CD4-positive, alpha-beta T cell treated with Interleukin-17A for 4 hours (primary cell): ENCODE data around the gene VPS41.

Experiments used
- DNase-seq: peaks from one replicate; pipeline ENCODE4 v3.0.0-alpha.2; 2020; ENCODE audit warnings: mixed read lengths

Gene VPS41

DNA sequence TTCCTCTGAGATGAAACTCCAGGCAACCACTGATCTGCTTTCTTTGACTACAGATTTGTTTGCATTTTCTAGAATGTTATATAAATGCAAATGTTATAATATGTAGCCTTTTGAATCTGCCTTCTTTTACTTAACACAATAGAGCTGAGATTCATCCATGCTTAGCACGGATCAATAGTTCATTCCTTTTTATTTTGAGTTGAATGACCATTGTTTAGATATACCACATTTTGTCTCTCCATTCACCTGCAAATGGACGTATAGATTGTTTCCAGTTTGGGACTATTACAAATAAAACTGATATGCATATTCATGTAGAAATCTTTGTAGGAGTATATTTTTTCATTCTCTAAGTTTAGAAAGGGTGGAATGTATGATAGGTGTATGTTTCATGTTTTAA is 57.7 kb downstream of the VPS41 start:
- DNase-seq = no peak

DNA sequence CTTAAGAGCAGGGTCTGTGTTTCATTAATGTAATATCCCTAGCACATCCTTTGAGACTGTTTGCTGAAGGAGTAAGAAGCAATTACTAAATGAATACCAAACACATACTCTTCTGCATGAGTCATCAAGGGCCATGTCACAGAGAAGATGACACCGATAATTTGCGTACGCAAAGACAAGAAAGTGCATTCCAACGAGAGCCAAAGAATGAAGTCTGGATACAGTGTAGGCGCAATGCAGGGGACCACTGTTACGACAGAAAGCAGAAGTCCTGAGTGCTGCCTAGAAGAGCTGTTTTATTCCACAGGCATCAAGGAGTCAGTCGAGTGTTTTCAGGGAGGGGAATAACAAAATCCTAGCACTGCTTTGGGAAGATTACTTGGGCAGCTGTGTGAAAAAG is 62.7 kb downstream of the VPS41 start:
- no peak for DNase-seq

DNA sequence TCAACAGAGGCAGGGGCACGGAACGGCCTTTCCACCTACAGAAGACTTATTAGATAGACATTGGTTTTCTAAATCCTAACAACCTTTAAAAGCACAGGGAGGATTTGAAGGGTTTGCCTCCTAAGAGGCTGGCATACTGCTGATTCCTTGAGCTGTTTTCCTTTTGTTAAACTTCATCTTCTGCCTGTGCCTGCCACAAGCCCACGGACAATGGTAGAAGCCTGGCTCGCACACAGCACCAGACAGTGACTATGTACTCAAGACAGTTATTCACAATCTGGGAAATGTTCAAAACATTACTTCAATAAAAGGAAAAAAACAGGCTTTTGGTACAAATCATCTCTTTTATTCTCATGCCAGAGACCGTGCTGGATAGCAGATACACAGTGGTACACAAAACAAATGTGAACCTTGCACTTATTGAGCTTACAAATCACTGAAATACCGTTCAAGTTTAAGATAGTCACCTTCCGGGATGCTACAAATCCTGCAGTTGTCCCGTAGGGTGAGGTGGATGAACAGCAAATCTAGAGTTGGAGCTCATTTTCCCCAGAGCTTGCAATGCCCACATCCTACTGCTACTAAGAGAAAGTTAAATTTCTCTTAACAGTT is 63.9 kb downstream of the VPS41 start:
- DNase-seq = no peak

DNA sequence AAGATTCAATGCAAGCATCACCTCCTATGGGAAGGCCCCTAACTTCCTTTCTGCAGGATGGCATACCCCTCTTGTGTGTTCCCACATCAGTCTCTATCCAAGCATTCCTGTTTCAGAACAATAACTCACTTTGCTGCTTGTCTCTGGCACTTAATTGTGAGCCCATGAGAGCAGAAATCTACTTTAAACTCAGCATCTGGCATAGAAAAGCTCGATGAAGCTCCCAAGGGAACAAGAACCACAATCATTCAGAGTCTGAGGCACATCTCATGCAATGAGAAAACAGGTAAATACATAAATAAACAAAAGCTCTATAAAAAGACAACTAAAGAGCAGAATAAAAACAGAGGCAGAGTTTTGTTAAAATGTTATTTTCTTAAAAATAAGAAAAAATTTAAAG is 66.2 kb downstream of the VPS41 start:
- DNase-seq = no peak

DNA sequence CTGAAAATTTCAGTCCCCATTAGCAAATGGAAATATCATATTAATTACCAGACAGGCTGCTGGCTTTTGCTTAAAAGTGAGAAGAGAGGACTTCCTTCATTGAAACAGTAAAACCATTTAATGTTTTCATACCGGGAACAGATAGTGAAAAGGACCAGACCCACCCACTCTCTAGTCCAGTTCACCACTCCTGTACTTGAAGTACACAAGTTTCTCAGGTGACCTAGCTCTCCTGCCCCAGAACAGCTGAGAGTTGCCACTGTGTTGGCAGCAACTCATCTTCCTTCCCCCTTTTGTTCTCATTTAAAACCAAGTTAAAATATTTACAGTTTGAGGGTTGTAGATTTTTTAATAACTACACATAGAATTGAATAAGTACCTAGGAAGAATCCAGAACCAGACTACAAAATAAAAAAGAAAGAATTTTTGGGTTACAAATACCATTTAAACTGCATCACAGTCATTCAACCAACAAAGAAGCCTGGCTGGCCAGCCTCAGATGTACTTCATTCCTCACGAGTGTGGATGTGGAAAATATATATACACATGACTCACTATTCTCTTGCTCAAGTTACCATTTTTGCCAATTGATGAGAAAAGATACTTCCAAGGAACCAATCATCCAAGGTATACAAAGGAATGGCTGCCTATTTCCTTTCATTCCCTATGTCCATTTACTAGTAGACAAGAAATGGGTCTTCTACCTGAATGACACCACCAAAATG is 68.1 kb downstream of the VPS41 start:
- DNase-seq = no peak

DNA sequence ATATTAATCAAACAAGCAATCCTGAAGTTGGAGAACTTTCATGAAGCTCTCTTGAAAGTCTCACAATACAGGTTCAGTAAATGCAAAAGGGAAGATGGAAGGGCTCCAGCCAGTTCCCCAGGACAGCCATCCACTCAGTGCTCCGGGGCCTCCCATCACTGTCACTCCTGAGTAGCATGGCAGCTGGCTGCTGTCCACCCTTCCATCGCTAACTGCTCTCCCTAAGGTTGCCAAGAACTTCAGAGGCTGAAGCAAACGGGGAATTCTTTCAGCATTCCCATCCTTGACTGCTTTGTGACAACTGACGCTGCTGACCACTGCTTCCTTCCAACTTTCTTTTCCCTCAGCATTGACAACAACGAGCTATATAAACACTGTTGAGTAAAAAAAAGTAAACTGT is 69.1 kb downstream of the VPS41 start:
- DNase-seq = no peak

DNA sequence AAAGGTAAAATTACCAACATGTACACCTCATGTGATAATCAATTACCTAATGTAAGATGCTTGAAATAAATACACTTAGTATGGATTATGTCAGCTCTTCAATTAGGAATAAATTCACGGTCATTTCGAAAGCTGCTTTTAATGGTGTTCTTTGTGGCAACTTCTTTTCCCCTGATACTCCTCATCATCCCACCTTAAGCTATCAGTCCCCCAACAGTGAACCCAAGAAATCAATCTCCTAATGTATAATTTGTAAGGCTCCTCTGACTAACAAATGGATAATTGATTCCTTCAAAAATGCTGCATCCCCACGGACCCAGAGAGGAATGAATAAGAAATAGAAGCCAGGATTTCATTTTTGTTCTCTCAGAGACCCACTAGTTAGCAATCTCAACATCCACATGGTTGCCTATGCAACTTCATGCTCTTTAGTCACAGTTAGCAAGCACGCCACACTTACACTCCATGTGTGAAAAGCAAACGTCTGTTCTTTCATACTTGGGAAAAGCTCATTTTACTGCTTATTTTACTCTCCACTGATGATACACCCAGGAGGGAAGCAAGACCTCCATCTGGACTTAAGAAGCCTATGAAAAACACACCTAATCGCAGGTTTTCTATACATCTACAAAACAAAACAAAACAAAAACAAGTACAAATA is 70.1 kb downstream of the VPS41 start:
- no peak for DNase-seq

DNA sequence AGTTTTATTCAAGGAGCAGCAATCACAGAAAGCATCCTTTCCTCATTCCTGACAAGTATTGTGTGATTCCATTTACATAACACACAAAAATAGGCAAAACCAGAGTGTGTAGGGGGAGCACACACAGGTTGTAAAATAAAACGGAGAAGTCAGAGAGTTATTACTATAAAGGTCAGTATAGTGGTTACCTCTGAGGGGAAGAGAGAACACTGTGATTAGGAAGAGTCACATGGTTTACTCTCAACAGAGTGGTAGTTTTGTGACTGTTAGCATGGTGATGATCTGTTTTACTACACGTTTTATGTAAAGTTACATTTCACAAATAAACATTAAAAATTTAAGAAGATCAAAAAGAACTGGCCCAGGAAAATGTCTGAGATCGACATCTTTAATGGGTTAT is 74.6 kb downstream of the VPS41 start:
- no peak for DNase-seq

DNA sequence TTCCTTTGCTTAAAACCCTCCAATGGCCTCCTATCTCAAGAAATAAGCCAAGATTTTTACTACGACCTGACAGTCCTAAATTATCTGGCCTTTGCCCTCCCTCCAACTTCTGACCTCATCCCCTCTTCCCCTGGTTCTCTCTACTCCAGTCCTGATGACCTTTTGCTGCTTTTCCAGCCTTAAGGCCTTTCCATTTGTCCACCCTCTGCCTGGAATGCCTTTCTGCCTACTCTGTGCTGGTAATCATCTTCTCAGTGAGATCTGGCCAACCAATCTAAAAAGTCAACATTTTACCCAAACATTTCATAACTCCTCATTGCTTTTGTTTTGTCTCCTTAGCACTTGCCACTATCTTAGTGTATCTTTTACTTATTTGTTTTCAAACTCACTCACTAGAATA is 75.7 kb downstream of the VPS41 start:
- no peak for DNase-seq

DNA sequence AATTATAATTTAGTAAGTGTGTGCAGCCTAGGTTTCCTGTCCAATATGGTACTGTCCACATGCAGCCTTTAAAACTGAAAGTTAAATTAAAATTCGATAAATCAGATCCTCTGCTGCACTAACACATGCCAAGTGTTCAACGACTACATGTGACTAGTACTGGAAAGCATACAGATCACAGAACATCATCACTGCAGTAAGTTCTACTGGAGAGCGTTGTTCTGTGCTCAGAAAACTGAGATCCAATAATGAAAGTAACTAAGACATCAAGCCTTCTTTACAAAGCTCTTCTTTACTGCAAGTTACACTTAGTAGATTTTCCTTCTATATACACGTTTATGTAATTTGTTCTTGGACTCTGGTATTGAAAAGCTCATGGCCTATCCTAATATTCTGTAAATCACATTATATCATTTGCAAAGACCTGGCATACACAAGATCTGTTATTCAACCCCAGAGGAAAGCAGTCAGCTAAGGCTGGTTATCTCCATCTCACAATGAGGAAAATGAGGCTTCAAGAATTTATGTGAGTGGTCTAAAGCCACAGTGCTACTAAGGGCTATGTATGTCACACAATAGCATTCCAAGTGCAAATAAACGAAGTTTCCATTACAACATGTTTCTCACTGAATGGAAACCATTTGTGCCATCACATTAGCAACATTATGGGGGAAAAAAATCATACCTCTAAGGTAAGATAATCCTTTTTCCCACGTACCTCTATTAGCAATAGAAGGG is 77.6 kb downstream of the VPS41 start:
- DNase-seq = no peak

DNA sequence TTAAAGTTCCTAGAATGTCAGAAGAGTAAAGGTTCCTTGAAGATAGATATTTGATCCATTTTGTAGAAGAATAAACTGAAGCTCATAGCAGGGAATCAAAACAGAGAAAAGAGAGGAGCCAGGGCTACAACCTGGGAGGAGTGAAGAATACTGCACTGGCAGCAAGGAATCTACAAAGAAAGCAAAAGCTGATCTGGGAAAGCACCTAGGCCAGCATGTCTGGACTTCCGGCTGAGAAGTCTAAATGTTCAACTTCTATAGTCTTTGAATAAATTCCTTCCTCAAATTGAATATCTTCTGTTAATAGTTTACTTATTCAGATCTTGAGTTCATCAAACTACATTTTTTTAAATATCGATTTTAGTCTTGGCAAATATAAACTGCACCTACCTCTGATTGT is 78.2 kb downstream of the VPS41 start:
- no peak for DNase-seq

DNA sequence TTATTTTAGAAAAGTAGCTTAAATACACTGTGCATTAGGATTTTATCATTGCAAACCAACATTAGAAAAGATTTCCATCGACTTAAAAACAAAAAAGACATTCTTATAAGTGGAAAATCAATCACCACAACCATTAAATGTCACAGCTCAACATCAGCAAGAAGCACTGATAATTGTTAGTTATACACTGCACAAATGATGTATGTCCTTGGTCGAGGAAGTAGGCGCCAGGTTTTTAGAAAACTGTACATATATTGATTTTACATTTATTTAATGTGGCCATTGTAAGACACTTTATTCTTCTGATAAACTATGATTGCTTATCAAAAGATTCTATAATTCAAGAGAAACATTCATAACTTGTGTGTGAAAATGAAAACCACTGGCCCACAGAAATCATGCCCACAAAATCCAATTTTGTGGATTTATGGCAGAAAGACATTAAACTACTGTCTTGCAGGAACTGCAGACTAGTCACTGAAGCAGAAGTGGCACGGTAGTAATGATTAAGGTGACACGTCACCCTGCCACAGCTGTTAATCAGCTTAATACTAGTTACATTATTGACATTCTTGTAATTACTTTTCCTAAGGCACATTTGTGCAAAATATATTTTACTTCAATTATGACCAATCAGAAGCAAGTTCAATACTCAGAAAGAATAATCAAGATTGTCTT is 79.4 kb downstream of the VPS41 start:
- no peak for DNase-seq

DNA sequence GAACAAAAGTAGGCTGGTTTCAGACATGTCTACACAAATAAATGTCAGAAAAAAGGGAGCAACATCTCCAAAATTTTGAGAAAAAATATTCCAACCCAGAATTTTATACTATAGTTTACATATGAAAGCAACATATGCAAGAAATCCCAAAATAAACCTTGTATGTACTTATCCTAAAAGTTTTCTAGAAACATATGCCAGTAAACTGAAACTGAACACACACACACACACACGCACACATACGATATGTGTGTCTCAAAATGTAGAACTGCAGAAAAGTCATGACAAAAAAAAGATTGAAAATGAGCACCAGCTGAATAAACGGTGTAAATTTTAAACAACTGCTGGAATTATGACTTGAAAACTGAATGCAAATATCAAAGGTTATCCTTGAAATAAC is 81.0 kb downstream of the VPS41 start:
- DNase-seq = no peak

DNA sequence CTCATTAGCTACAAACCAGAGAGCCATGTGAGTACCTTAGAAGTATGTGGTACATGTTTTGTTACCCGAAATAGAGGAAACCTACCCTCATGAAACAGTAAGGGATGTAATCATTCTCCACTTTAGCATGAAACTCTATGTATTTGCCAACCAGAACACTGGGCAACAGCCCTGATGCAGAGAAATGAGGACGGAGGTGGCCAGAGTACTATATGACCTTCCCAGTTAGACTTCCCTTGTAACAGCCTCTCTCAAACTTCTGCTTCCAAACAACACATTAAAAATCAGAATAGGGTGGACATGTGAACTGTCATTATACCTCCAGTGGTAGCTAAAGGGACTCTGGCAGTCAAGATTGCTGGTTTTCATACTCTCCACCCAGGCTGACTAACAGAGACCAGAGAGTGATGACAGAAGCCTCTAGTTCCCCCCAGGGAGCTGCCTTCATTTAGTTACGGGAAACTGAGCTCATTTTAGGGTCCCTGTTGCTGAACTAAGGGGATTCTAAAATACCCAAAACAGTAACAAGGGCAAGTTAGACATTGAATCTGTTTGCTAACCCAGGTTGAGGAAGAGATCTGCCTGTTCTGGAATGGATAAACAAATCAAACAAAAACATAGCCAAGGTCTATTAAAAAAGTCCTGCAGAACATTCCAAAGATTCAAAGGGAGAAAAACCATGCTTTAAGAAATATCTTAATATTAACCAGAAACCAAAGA is 83.1 kb downstream of the VPS41 start:
- DNase-seq = no peak

DNA sequence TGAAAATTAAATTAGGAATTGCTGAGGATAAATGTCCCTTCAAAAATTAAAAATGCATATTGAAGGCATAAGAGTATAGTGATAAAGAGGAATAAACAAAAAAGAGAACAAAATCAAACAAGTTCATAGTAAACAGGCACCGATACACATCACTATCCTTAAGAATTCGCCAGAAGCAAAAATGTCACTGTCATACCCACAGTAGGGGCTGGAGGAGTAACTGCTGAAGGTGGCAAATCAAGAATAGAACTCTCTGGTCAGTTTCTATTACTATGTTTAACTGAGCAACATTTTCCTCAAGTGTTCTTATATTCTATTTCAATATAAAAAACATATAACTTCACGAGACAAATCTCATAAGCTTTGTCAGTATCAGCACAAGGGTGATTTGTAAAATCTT is 84.0 kb downstream of the VPS41 start:
- no peak for DNase-seq

DNA sequence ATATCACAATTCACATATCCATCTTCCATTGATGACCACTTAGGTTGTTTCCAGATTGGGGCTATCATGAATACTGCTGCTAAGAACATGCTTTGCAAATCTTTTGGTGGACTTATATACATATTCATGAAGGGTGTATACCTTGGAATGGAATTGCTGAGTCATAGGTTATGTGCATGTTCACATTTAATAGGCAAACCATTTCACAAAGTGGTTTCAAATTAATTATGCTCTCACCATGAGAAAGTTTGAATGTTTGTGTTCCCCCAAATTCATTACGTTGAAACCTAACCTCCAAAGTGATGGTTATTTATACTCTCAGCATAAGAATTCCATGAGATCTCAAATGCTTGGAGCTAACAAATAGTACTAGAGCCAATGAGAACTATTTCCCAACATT is 86.4 kb downstream of the VPS41 start:
- DNase-seq = no peak

DNA sequence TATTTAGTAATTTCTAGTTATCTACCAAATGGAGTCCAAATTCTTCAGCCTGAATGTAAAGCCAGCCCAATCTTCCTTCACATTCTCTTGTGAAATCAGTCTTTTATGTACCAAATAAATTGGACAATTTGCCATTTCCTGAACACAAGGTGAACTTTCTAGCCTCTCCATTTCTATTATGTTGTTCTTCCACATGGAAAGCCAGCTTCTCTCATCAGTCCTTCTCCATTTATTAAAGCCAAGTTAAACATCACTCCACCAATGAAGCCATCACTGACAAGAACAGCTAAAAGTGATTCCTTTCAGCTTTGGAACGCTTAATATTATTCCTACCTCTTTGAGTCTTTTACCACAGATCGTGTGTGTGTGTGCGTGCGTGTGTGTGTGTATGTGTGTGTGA is 88.4 kb downstream of the VPS41 start:
- DNase-seq = no peak

DNA sequence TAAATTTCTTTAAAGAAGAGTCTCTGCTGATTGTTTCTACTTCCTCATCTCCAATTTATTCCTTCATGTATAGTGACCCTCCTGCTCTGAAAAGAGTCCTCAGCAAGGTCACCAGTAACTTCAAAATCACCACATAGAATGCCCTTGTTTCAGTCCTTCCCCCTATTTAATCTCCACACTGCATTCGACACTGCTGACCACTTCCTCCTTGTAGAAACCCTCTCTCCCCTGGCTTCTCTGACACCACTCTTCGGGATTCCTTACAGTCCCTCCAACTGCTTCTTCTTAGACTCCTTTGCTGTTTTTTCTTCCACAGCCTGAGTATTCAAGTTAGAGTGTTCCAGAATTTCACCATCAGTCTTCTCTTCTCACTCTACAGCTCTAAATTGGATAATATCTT is 89.5 kb downstream of the VPS41 start:
- DNase-seq = no peak

DNA sequence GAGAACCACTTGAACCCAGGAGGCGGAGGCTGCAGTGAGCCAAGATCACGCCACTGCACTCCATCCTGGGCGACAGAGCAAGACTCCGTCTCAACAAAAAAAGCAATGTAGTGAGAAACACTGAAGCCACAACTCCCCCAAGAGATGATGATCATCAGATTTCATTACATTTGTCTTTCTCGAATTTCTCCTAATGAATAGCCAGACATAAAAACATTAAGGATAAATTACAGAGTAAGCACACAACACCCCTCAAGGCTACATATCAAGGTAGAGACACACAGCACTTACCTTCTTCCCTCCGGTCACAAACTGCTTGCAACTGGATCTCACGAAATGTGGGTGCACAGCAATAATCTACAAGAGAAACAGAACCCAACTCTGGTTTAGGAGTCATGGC is 91.5 kb downstream of the VPS41 start:
- no peak for DNase-seq

DNA sequence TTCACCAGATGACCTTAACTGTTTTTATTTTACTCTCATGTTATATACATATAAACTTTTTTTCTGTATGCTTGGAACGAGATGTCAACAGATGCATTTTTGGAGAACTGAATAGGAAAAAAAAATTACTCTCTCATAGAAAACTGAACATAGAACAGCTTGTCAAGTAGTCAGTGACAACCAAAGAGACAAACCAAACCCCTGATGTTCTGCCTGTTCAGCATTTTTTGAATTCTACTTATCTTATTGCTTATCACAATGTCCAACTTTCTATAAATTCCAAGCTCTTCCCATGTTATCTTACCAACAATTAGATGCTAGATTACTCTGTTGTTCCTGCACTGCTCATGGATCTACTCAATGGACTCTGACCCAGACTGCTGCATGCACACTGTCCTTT is 95.2 kb downstream of the VPS41 start:
- no peak for DNase-seq

DNA sequence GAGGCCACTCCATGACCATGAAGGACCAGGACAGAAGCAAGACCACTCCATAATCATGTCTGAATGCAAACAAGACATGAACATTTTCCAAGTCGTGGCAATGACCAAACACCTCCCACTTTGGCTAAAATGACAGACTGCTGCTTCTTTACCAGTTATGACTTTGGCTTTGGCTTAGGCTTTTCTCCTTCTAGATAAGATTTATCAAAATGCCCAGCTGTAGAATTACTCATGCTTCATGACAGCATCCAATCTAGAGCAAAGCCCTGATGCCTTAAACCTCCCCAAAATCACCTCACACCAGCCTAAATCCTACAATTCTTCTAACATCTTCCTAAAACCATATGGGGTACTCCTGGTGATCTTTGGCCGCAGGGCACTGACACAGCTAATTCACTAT is 102.1 kb downstream of the VPS41 start:
- DNase-seq = no peak

DNA sequence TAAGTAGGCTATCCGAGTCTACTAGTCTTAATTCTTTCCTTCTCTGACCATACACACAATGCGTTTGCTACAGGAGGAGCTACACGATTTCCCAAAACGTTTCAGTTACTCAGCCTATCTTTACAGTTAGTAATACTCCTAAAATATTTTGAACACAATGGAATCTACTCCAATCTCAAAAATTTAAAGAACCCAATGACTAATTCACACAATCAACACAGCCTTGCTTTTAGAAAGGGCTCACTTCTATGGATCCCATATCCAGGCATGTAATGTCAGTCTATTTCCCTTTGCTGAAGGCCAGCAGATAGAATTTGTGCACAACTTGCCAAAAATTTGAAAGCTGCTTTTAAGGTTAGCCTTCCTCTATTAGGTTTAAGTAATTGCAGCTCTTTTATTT is 107.2 kb downstream of the VPS41 start:
- no peak for DNase-seq
